GM12878 (cell line): ENCODE results near the gene CCDC198. TPM values are rescaled to one million over a fixed set of nuclear protein-coding genes. Genes with fewer than 3 reads are reported as not detected.

Experiments used
- ATAC-seq: fragments of 200-7000 bp; cut with Tn5 transposase; 3 replicates; pipeline ENCODE4 v1.9.1; 2020; ENCODE audit warnings: mild to moderate bottlenecking, moderate library complexity
- BruUV-seq: library from RNA; stranded (reverse); fragments of 400-500 nt; replicated peaks from 2 replicates; lab custom pipeline; 2021; lab: Mats Ljungman, UMichigan
- CTCF ChIA-PET: fragments of 300-600 bp; sonication (Branson Sonifier 250); formaldehyde crosslinking; extraction: SDS; loops from one replicate; lab custom pipeline; 2021; ENCODE audit warnings: inconsistent platforms; lab: Yijun Ruan, JAX
- POLR2A ChIA-PET: fragments of 350-600 bp; formaldehyde crosslinking; extraction: SDS; loops from one replicate; lab custom pipeline; 2021; ENCODE audit warnings: inconsistent platforms; lab: Charles Lee
- RAD21 ChIA-PET: fragments of 300-600 bp; sonication (Branson Sonifier 250); formaldehyde crosslinking; loops from one replicate; lab custom pipeline; 2023; ENCODE audit warnings: antibody characterized with exemption; ENCODE audit not compliant: unreplicated experiment; lab: Charles Lee
- SMC1A ChIA-PET: fragments of 300-600 bp; sonication (Branson Sonifier 250); formaldehyde crosslinking; loops from one replicate; lab custom pipeline; 2023; ENCODE audit not compliant: unreplicated experiment, uncharacterized antibody; lab: Charles Lee
- DNase-seq: peaks from one replicate; pipeline ENCODE4 v3.0.0-alpha.2; 2011; ENCODE audit warnings: low read depth, low spot score
- FAIRE-seq: peaks from 3 replicates; lab custom pipeline; 2011; peaks lifted over from hg19 to GRCh38; lab: Jason Lieb, UNC
- H2AFZ ChIP-seq: 2 replicates; pipeline ENCODE4 v1.6.0; 2011; ENCODE audit warnings: low read depth, low read length, control low read depth; ENCODE audit not compliant: control insufficient read depth
- H3K27ac ChIP-seq: 2 replicates; pipeline ENCODE4 v1.5.1; 2011; ENCODE audit warnings: control low read depth; ENCODE audit not compliant: control insufficient read depth, insufficient read depth
- H3K27me3 ChIP-seq, 2 experiments: replicated peaks in 1 of 2; 2 replicates each; pipeline versions ENCODE4 v1.6.0 to v1.6.1; 2011; ENCODE audit warnings: low read length in 1 of 2; ENCODE audit not compliant: control insufficient read depth in 2 of 2, insufficient read depth in 2 of 2
- H3K36me3 ChIP-seq, 2 experiments: 2 replicates each; pipeline ENCODE4 v1.5.1; 2011; ENCODE audit warnings: low read length in 1 of 2; ENCODE audit not compliant: control insufficient read depth in 2 of 2, insufficient read depth in 2 of 2
- H3K4me1 ChIP-seq: 2 replicates; pipeline ENCODE4 v1.6.1; 2011; ENCODE audit warnings: mild to moderate bottlenecking, low read length, moderate library complexity, mixed read lengths; ENCODE audit not compliant: control insufficient read depth, insufficient read depth
- H3K4me2 ChIP-seq: 2 replicates; pipeline ENCODE4 v1.6.0; 2011; ENCODE audit warnings: control low read depth; ENCODE audit not compliant: control insufficient read depth, insufficient read depth
- H3K4me3 ChIP-seq: fragments of 200-600 bp; sonication (generic); 2 replicates; pipeline ENCODE4 v1.5.1; 2016
- H3K79me2 ChIP-seq: 2 replicates; pipeline ENCODE4 v1.6.0; 2011; ENCODE audit warnings: low read length; ENCODE audit not compliant: control insufficient read depth, insufficient read depth
- H3K9ac ChIP-seq: 2 replicates; pipeline ENCODE4 v1.8.0; 2011; ENCODE audit warnings: low read length, control low read depth, mixed read lengths; ENCODE audit not compliant: control insufficient read depth, insufficient read depth
- H3K9me3 ChIP-seq: replicated peaks from 3 replicates; pipeline ENCODE4 v1.5.1; 2011; ENCODE audit warnings: mild to moderate bottlenecking, low read length; ENCODE audit not compliant: control insufficient read depth, insufficient read depth
- H4K20me1 ChIP-seq: 2 replicates; pipeline ENCODE4 v1.6.0; 2011; ENCODE audit not compliant: control insufficient read depth, insufficient read depth
- CBFB ChIP-seq: IDR thresholded peaks from 2 replicates; pipeline ENCODE4 v1.6.1; 2016; ENCODE audit warnings: antibody characterized with exemption, low read depth
- CREM ChIP-seq: IDR thresholded peaks from 2 replicates; pipeline ENCODE4 v1.6.1; 2014; ENCODE audit warnings: antibody characterized with exemption, low read depth
- MEF2A ChIP-seq: IDR thresholded peaks from 2 replicates; pipeline ENCODE4 v1.6.1; 2011; ENCODE audit warnings: low read depth, mild to moderate bottlenecking, low read length, moderate library complexity; ENCODE audit not compliant: insufficient read depth
- NFYB ChIP-seq: IDR thresholded peaks from 2 replicates; pipeline ENCODE4 v1.6.1; 2011; ENCODE audit warnings: low read depth, mild to moderate bottlenecking, low read length, improper control_type of control experiment, moderate library complexity; ENCODE audit not compliant: insufficient read depth
- WRNIP1 ChIP-seq: IDR thresholded peaks from 2 replicates; pipeline ENCODE4 v1.6.1; 2011; ENCODE audit warnings: low read depth, low read length, improper control_type of control experiment, borderline replicate concordance
- YY1 ChIP-seq: IDR thresholded peaks from 2 replicates; pipeline ENCODE4 v1.6.1; 2011; ENCODE audit warnings: low read depth, mild to moderate bottlenecking, low read length
- WGBS: methylation state at CpG from one replicate; pipeline ENCODE4 v1.1.6; 2016; ENCODE audit warnings: low lambda C conversion rate; ENCODE audit not compliant: insufficient replicate concordance, insufficient coverage; ENCODE audit errors: missing lambda C conversion rate; 5-methylcytosine and 5-hydroxymethylcytosine counted together
- in situ Hi-C: fragments of 300-500 bp; cut with MboI; formaldehyde crosslinking; loops from 9 replicates; pipeline ENCODE4 v1.14.3; 2018; ENCODE audit warnings: mixed read lengths
- intact Hi-C: fragments of 100-400 bp; cut with micrococcal nuclease; formaldehyde crosslinking; loops from one replicate; pipeline ENCODE4 v1.14.2; 2022; ENCODE audit not compliant: unreplicated experiment
- polyA plus RNA-seq, 11 experiments: library from polyadenylated mRNA; depleted of rRNA in 4 of 11; unstranded in 6 of 11; stranded (reverse) in 5 of 11; fragments of >200 nt; fragmentation: Nextera tagmentation in 4 of 11; fragmentation: Illumina TruSeq in 1 of 11; extraction: Ambion mirVana in 4 of 11; extraction: Trizol in 1 of 11; gene quantifications; 1 replicate in 1 of 11; 2 replicates in 10 of 11; pipeline versions ENCODE4 v1.2.1 to v1.2.3, GENCODE V29; 2011 to 2016; ENCODE audit warnings: inconsistent platforms in 2 of 11, missing spikeins in 2 of 11, low read depth in 1 of 11
- total RNA-seq, 4 experiments: library from RNA; depleted of rRNA in 3 of 4; stranded (reverse); fragments of >200 nt in 3 of 4; fragmentation: Illumina TruSeq in 1 of 4; extraction: Trizol in 1 of 4; gene quantifications; 2 replicates each; pipeline versions ENCODE4 v1.2.1 to v1.2.3, GENCODE V29; 2013 to 2021
- TF ChIP-seq, protein P1 (sequence below): IDR thresholded peaks from 2 replicates; pipeline ENCODE4 v1.6.1; 2012; ENCODE audit warnings: low read length, inconsistent platforms
- TF ChIP-seq, protein P2 (sequence below): IDR thresholded peaks from 2 replicates; pipeline ENCODE4 v1.6.1; 2012; ENCODE audit warnings: mild to moderate bottlenecking, low read depth, low read length
- TF ChIP-seq, protein P3 (sequence below): fragments of 450-650 bp; IDR thresholded peaks from 2 replicates; pipeline ENCODE4 v1.6.1; 2018; ENCODE audit warnings: borderline replicate concordance, mild to moderate bottlenecking; ENCODE audit not compliant: partially characterized antibody
- TF ChIP-seq, protein P4 (sequence below): fragments of 150-350 bp; IDR thresholded peaks from 2 replicates; pipeline ENCODE4 v1.6.1; 2016; ENCODE audit warnings: low read depth, low read length

The CCDC198 gene
- total and polyA plus RNA-seq, 10 of the 15 experiments (the other 5 are each of a cell fraction or from before 2014, with no cell fraction given) = 1.3 to 12.5 (median 2.3) TPM

DNA sequence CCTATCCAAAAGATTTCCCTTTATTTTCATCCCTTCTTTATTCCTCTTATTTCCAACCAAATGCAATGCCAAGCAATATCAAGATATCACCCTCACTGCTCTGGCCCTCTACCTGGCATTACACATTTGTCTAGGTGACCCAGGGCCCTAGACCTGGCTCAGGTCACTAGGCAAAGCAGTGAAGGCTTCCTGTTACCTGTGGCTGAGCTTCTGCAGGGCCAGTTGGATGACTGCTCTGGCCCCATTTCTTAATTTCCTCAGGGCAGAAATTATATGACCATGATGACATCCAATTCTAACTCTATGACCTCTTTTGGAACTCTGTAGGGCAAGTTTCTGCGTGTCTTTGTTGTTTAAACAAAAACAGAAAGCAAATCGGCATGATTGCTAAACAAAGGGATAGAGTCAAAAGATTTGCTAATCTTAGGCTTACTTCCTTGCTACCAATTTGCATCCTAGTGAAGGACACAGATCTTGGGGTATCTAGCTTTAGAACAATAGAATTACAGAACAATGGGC, 7.4 kb upstream of the CCDC198 start:
- WGBS = 29% methylated on average over 2 of the region's 2 CpGs
- ATAC-seq (no peak), FAIRE-seq (no peak), DNase-seq (no peak)
- ChIA-PET CTCF (interaction anchor here (1.2 kb wide), 1 partner anchor 11 kb away, joined by 3 read pairs; no protein-coding TSS in a partner anchor), RAD21 (interaction anchor here (1.2 kb wide), 1 partner anchor 12 kb away, joined by 3 read pairs; no protein-coding TSS in a partner anchor), SMC1A (interaction anchor here (1.9 kb wide), 1 partner anchor 10 kb away, joined by 5 read pairs; no protein-coding TSS in a partner anchor), POLR2A (no interaction called here)
- no peak overlapping the region for H3K27ac ChIP-seq
- H3K79me2 ChIP-seq = no peaks in the 10 kb centered on the region
- H3K27me3 ChIP-seq = no peaks in the 10 kb centered on the region; a peak in 1 of 4 replicates
- no TSS peak for BruUV-seq
- no peak overlapping the region for H3K9ac ChIP-seq
- no peak overlapping the region for H2AFZ ChIP-seq
- no peak overlapping the region for H3K4me3 ChIP-seq
- H3K9me3 ChIP-seq = no peaks in the 10 kb centered on the region
- TF ChIP-seq, protein P1, sequence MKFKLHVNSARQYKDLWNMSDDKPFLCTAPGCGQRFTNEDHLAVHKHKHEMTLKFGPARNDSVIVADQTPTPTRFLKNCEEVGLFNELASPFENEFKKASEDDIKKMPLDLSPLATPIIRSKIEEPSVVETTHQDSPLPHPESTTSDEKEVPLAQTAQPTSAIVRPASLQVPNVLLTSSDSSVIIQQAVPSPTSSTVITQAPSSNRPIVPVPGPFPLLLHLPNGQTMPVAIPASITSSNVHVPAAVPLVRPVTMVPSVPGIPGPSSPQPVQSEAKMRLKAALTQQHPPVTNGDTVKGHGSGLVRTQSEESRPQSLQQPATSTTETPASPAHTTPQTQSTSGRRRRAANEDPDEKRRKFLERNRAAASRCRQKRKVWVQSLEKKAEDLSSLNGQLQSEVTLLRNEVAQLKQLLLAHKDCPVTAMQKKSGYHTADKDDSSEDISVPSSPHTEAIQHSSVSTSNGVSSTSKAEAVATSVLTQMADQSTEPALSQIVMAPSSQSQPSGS = no peak
- TF ChIP-seq WRNIP1 (no peak), CBFB (no peak), YY1 (no peak), MEF2A (no peak), CREM (no peak), NFYB (no peak)
- TF ChIP-seq, protein P2, sequence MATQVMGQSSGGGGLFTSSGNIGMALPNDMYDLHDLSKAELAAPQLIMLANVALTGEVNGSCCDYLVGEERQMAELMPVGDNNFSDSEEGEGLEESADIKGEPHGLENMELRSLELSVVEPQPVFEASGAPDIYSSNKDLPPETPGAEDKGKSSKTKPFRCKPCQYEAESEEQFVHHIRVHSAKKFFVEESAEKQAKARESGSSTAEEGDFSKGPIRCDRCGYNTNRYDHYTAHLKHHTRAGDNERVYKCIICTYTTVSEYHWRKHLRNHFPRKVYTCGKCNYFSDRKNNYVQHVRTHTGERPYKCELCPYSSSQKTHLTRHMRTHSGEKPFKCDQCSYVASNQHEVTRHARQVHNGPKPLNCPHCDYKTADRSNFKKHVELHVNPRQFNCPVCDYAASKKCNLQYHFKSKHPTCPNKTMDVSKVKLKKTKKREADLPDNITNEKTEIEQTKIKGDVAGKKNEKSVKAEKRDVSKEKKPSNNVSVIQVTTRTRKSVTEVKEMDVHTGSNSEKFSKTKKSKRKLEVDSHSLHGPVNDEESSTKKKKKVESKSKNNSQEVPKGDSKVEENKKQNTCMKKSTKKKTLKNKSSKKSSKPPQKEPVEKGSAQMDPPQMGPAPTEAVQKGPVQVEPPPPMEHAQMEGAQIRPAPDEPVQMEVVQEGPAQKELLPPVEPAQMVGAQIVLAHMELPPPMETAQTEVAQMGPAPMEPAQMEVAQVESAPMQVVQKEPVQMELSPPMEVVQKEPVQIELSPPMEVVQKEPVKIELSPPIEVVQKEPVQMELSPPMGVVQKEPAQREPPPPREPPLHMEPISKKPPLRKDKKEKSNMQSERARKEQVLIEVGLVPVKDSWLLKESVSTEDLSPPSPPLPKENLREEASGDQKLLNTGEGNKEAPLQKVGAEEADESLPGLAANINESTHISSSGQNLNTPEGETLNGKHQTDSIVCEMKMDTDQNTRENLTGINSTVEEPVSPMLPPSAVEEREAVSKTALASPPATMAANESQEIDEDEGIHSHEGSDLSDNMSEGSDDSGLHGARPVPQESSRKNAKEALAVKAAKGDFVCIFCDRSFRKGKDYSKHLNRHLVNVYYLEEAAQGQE = no peak
- TF ChIP-seq, protein P3, sequence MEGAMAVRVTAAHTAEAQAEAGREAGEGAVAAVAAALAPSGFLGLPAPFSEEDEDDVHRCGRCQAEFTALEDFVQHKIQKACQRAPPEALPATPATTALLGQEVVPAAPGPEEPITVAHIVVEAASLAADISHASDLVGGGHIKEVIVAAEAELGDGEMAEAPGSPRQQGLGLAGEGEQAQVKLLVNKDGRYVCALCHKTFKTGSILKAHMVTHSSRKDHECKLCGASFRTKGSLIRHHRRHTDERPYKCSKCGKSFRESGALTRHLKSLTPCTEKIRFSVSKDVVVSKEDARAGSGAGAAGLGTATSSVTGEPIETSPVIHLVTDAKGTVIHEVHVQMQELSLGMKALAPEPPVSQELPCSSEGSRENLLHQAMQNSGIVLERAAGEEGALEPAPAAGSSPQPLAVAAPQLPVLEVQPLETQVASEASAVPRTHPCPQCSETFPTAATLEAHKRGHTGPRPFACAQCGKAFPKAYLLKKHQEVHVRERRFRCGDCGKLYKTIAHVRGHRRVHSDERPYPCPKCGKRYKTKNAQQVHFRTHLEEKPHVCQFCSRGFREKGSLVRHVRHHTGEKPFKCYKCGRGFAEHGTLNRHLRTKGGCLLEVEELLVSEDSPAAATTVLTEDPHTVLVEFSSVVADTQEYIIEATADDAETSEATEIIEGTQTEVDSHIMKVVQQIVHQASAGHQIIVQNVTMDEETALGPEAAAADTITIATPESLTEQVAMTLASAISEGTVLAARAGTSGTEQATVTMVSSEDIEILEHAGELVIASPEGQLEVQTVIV = no peak
- TF ChIP-seq, protein P4, sequence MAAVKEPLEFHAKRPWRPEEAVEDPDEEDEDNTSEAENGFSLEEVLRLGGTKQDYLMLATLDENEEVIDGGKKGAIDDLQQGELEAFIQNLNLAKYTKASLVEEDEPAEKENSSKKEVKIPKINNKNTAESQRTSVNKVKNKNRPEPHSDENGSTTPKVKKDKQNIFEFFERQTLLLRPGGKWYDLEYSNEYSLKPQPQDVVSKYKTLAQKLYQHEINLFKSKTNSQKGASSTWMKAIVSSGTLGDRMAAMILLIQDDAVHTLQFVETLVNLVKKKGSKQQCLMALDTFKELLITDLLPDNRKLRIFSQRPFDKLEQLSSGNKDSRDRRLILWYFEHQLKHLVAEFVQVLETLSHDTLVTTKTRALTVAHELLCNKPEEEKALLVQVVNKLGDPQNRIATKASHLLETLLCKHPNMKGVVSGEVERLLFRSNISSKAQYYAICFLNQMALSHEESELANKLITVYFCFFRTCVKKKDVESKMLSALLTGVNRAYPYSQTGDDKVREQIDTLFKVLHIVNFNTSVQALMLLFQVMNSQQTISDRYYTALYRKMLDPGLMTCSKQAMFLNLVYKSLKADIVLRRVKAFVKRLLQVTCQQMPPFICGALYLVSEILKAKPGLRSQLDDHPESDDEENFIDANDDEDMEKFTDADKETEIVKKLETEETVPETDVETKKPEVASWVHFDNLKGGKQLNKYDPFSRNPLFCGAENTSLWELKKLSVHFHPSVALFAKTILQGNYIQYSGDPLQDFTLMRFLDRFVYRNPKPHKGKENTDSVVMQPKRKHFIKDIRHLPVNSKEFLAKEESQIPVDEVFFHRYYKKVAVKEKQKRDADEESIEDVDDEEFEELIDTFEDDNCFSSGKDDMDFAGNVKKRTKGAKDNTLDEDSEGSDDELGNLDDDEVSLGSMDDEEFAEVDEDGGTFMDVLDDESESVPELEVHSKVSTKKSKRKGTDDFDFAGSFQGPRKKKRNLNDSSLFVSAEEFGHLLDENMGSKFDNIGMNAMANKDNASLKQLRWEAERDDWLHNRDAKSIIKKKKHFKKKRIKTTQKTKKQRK = no peak
- intact Hi-C loops (no loop called here), in situ Hi-C loops (no loop called here)
- no peaks in the 10 kb centered on the region for H3K36me3 ChIP-seq
- H3K4me1 ChIP-seq = no peaks in the 10 kb centered on the region
- H3K4me2 ChIP-seq = no peak overlapping the region
- H4K20me1 ChIP-seq = no peaks in the 10 kb centered on the region
